ENCODE data around the gene NUP98.
"Not testable (repeated sequence)": the region's sequence is repeated elsewhere in the genome, so short reads cannot be mapped to it uniquely, and the experiment has no call there.

NUP98 gene

DNA sequence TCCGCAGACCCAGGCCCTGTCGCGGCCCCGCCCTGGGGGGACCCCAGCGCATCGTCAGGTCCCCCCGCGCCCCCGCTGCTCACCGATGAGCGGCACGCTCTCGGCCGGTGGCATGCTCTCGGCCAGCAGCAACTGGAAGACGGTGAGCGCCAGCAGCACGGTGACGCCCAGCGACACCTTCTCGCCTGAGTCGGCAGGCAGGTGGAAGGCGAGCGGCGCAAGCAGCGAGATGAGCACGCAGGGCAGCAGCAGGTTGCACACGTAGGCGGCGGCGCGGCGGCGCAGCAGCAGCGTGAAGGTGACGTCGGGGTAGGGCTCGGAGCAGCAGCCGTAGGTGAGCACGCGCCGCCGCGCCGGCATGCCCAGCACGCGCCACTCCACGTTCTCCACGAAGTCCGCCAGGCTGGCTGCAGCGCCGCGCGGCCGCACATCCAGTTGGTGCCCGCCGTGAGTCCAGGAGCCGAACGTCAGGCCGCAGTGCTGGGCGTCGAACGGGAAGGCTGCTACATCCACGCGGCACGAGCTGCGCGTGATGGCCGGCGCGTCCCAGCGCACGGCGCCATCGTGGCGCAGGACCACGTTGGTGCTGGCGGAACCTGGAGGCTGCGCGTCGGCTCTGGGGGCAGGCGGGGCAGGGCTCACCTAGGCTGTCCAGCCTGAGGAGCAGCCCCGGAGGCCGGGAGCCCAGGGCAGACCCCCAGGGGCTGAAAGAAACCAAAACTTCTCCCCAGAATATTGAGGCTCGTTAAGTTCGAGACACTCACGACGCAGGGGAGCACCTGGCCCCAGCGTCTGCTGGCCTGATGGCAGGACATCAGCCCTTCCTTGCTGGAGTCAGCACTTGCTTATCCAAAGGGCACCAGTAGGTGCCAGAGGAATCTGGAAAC is 130.0 kb downstream of the NUP98 start:
- no peak for DNase-seq

DNA sequence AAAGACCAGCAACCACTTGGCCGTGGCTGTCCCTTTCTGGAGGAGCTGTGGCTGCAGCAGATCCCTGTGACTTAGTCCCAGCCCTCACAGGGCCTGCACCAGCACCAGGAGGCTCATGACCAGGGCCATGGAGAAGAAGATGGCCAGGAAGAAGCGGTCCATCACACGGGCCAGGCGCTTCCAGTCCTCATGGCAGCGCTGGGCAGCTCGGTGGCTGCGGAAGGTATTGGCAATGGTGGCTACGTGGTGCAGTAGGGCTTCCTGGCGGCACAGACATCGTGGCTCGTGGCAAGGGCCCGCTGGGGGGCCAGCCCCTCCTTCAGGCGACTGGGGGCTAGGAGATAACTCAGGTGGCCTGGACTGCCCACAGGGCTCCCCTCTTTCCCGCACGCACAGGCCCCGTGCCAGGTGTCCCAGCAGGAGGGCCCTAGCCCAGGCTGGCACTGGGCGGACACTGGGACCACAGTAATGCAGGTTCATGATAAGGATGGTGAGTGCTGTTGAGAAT is 131.3 kb downstream of the NUP98 start:
- no peak for DNase-seq

DNA sequence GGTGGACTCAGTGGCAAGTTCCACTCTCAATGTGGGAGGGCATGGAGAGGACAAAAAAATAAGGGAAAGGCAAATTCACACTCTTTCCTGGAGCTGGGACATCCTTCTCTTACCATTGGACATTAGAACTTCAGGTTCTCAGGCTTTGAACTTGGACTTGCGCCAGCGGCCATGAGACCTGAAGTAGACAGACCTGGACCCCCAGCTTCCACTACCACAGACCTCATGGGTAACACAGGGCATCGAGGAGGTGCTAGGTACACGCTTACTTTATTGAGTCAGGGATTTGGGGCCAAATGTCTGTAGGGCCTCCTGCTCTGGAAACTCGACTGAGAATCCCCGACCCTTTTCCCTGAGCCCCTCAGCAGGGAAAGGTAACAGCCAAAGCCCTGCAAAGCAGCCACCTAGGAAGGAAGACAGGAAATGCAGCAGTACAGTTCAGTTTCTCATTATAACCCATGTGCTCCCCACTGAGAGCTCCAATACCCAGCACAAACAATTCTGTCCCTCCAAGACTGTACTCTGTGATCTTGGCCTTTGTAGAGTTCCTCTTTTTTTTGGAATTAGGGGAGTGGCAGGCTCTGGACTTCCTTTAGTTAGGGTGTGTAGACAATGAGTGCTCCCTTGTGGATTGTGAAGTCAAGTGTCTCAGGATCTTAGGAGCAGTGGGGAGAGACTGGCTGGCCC is 131.9 kb downstream of the NUP98 start:
- no peak for DNase-seq

DNA sequence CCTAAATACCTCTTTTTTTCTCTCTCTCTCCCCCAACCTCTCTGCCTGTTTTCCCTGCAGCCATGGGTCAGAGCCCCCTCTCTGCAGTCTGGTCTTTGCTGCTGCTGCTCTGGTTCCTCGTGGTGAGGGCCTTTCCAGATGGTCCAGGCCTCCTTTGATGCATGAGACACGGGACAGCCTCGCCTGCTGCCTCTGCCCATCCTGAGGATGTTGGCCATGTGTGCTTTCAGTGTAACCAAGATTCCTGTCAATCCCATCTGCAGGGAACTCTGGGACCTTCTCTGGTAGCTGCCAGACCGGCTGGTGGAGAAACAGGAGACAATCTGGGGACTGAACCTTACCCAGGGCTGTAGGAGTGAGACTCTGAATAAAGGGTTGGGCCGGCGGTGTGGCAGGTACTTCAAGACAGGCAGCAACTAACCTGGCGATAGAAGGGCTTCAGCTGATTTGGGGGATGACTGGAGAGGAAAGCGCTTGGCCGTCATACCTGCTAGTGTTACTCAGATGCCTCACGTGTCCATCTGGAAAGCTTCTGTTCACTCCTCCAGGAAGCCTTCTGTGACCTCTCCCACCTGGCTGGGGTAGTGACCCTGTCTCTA is 133.2 kb downstream of the NUP98 start:
- no peak for DNase-seq

DNA sequence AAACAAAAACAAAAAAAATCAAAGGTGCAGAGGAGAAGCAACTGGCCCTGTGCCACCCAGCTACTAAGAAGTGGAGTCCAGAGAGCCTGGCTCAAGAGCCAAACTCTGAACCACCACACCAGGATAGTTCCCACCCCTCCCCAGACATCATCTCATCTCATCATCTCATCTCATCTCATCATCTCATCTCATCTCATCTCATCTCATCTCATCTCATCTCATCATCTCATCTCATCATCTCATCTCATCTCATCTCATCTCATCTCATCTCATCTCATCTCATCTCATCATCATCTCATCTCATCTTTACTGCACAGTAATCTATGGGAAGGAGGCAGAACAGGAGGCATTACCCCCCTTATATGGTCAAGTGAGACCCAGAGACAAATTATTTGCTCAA is 134.5 kb downstream of the NUP98 start:
- DNase-seq: no peak

DNA sequence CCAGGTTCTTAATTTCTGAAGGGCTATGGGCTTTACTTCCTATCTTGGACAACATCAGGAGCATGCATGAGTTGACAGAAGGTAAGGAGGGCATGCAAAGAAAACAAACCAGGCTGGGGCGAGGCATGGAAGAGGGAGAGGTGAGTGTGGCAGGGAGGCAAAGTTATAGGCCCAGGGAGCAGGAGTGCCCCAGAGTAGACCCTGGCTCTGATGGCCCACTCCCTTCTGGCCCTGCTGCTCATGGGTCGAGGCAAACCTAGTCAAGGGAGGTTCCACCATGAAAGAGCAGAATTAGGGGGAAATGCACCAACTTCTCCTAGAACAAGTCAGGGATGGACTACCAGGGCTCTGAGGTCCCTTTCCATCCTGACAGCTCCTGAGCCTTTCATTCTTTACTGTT is 136.4 kb downstream of the NUP98 start:
- DNase-seq: no peak

DNA sequence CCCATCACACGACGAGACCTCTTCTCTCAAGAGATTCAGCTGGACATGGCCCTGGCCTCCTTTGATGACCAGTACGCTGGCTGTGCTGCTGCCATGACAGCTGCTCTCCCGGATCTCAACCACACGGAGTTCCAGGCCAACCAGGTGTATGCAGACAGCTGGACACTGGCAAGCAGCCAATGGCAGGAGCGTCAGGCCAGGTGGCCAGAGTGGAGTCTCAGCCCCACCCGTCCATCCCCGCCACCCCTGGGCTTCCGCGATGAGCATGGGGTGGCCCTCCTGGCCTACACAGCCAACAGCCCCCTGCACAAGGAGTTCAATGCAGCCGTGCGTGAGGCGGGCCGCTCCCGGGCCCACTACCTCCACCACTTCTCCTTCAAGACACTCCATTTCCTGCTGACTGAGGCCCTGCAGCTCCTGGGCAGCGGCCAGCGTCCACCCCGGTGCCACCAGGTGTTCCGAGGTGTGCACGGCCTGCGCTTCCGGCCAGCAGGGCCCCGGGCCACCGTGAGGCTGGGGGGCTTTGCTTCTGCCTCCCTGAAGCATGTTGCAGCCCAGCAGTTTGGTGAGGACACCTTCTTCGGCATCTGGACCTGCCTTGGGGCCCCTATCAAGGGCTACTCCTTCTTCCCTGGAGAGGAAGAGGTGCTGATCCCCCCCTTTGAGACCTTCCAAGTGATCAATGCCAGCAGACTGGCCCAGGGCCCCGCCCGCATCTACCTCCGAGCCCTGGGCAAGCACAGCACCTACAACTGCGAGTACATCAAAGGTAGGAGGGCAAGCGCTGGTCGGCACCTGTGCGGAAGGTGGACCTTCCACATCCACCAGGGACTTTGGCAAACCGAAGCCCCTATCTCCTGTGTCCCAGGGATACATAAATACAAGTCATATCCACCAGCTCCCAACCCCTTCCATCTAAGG is 137.5 kb downstream of the NUP98 start:
- no peak for DNase-seq

DNA sequence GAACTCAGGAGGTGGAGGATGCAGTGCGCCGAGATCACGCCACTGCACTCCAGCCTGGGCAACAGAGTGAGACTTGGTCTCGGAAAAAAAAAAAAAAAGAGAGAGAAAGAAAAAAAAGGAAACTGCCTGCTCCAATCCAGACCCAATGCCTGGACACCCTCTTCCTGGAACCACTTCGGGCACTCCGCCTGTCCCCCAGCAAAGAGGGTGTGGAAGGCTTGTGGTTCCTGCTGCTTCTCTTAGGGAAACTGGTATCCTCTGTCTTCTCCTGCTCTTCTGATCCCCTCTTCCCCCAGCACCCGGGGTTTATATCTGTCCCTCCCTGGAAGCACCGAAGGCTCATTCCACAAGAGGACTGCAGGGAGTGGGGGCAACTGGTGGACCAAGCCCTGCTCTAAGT is 139.1 kb downstream of the NUP98 start:
- no peak for DNase-seq

DNA sequence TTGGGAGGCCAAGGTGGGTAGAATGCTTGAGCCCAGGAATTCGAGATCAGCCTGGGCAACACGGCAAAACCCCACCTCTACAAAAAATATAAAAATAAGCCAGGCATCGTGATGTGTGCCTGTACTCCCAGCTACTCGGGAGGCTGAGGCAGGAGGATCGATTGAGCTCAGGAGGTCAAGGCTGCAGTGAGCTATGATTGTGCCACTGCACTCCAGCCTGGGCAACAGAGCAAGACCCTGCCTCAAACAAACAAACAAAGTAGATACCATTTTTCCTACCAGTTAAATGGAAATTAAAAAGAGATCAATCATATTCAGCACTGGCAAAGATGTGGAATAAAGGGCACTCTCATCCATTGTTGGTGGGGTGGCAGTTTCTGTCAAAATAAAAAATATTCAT is 140.0 kb downstream of the NUP98 start:
- not testable (repeated sequence) for DNase-seq

DNA sequence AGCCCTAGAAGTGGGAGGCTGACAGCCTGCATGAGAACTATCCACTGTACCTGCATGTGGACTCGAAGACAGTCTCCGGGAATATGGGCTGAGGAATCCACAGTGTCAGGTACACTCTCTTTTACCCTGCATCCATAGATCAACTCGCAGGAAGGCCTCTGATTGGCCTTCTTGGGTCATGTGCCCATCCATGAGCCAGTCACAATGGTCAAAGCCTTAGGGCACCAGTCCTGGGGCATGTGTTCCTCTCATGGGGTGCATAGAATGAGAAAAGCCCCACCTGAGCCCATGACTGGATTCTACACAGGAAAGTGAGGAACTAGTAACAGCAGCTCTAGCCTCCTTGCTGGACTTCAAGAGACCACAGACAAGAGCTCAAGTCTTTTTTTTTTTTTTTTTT is 141.8 kb downstream of the NUP98 start:
- DNase-seq: no peak

DNA sequence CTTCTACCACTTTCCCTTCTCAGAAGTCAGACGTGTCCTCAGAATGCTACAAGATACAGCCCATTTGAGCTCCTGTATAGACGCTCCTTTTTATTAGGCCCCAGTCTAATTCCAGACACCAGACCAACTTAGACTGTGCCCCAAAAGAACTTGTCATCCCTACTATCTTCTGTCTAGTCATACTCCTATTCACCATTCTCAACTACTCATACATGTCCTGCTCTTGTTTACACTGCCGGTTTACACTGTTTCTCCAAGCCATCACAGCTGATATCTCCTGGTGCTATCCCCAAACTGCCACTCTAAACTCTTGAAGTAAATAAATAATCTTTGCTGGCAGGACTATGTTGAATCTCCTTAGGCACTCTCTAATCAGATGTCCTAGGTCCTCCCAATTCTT is 144.8 kb downstream of the NUP98 start:
- not testable (repeated sequence) for DNase-seq

DNA sequence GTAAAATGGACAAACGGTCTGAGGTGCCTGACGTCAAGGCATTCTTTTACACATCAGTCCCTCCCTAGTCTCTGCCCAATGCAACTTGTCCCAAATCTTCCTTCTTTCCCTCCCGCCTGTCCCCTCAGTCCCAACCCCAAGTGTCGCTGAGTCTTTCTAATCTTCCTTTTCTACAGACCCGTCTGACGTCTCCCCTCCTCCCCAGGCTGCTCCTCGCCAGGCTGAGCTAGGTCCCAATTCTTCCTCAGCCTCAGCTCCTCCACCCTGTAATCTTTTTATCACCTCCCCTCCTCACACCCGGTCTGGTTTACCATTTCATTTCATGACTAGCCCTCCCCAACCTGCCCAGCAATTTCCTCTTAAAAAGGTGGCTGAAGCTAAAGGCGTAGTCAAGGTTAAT is 148.0 kb downstream of the NUP98 start:
- DNase-seq: not testable (repeated sequence)

DNA sequence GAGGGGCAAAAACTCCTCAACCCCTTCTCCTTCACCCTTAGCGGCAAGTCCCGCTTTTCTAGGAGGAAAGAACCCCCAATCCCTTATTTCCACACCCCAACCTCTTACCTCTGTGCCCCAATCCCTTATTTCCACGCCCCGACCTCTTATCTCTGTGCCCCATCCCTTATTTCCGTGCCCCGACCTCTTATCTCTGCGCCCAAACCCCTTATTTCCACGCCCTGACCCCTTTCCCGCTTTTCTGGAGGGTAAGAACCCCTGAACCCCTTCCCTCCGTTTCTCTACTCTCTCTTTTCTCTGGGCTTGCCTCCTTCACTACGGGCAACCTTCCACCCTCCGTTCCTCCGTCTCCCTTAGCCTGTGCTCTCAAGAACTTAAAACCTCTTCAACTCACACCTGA is 148.5 kb downstream of the NUP98 start:
- not testable (repeated sequence) for DNase-seq

DNA sequence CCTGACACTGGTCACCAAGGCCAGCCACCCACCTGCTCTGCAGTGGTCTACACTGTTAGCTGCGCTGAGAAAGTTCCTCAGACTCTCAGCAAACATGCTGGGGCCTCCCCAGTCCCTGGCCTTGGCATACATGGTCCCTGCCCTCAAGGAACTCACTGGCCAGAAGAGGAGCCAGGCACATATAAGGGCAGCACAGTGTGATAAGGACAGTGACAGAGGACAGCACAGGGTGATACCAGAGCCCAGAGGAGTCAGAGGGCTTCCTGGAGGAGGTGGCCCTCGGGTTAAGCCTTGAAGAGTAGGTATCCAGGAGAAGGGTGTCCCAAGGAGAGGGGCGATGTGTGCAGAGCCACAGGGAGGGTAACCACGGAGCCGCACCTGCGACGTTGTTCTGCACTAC is 151.8 kb downstream of the NUP98 start:
- DNase-seq: no peak

DNA sequence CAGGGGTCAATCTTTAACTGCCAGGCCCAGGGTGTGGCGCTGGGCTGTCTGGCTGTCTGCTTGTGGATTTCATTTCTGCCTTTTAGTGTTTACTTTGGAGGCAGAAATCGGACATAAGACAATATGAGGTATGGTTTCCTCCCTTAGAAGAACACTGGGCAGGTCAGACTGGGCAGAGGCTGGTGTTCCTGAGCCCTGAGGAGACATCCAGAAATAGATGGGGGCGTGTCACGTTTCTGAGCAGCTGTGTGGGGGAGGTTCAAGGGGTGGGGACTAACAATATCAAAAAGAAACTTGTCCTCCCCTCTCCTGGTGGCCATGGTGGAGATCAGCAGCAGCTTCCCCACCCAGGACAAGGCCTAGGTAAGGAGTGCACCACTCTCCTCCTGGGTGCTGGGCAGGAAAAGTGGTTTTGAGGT is 152.5 kb downstream of the NUP98 start, which contains the start of gene ART1:
TSS of gene ART1 (plus strand) at position 312 of the 419 bp plus-strand sequence. CDS start 14,086 bp downstream, outside the sequence.
- DNase-seq: no peak

DNA sequence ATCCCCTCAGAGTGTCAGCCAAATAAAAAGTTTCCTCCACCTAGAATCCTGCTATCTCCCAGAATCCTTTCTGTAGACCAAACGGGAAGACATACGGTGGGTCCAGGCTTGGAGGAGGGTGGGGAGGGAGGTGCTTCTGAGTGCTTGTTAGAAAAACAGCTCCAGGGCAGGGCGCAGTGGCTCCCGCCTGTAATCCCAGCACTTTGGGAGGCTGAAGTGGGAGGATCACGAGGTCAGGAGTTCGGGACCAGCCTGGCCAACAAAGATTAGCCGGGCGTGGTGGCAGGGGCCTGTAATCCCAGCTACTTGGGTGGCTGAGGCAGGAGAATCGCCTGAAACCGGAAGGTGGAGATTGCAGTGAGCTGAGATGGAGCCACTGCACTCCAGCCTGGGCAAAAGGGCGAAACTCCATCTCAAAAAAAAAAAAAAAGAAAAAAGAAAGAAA is 154.2 kb downstream of the NUP98 start:
- DNase-seq: not testable (repeated sequence)

DNA sequence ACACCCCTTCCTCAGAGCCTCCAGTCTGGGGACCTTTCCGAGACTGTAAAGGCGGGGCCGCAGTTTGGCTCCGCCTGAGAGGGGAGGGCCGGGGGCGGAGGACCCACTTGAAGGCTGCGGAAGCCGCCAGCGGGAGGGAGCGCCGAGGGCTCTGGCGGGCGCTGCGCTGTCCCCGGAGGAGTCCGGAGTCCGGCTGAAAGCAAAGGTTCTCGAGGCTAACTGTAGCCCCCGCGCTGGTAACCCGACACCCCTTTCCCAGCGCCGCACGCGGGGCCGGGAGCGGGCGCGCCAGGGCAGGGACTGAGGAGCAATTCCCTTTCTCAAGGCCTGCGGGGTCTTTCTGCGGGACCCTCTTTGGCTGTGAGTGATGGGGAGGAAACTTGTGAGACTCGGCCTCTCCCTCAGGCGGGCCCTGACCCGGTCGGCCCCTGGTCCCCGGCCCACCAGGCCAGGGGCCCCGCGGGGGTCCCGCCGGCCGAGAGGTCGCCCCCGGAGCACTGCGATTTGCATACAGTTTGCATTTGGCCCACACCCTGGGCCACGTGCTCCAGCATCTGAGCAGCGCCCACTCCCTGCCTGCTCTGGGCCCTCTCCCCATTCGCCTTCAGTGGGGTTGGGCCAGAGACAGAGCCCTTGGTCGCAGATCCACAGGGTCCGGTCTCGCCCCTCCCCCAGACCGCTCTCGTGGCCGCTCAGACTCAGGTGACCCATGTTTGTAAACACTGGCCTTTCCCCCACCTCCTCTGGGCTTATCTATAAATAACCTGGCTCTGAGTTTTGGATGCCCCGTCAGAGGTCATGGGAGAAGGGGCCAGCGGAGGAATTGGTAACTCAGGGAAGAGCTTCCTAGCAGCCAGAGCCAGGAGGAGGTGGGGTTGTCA is 155.0 kb downstream of the NUP98 start:
- DNase-seq: peak; percentile 28

DNA sequence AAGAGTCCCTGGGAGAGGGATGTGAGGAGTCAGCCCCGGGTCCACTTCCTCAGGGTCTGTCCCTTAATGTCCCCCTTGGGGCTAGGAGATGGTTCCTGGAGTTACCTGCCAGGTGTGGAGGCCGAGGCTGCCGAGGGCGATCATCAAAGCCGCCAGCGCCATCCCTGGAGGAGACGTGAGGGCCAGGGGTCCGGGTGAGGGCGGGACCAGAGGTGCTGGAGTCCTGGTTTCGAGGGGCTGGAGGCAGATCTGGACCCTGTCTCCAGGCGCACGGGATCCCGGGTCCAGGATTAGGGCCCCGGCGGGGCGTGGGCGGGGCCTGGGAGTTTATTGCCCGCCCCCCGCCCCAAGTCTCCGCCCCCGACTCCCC is 155.7 kb downstream of the NUP98 start, which contains the start of gene ART5:
TSS of gene ART5 (minus strand) at position 292 of the 370 bp plus-strand sequence. CDS start at position 162, 130 bp downstream.
- DNase-seq: no peak

DNA sequence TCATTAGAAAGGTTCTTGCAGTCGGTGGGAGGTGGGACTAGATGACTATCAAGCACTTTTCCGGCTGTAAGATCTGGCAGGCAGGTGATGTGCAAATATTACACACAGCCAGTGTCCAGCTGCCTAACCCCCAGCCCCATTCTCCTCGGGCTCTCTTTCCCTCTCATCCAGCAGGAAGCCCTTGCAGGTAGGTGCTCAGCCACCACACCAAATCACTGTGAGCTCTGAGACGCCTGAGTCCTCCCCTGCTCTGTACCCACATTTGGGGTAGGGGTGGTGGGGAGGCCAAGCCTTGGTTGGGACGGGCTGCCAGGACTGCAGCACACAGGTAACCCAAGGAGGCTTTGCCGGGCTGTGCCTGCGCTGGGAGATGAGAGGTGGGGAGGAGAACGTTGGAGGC is 156.2 kb downstream of the NUP98 start:
- no peak for DNase-seq

DNA sequence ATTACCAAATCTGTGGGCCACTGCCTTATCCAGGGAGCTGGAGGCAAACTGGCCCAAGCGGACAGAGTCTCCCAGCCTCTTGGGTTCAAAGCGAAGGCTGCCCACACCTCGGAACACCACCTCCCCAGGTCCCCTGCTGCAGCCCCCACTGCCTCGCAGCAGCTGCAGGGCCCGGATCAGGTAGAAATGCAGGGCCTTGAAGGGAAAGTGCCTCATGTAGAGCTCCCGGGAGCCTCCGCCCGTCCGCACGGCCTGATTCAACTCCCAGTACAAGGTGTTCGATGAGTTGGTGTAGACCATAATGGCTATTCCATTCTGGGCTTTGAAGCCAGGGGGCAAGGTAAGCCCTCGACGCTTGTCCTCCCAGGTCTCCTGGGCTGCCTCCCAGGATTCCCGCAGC is 157.5 kb downstream of the NUP98 start:
- DNase-seq: no peak

DNA sequence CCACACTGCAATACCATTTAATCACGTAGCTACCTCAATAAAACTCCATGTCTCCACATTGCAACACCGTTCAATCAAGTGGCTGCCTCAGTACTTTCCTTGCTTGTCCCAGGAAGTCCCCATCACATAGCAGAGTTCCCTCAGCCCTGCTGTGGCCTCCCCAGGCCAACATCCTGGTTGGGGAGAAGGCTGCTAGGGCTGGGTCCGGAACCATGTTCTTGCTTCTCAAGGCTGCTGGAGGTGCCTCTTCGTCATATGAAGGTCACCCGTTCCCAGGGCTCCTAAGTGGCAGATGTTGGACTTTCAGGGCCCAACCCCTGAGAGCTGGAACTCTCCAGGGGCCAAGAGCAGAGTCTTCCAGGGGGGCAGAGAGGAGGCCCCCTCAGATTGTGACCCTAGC is 158.8 kb downstream of the NUP98 start:
- no peak for DNase-seq
